Gastroesophageal sphincter (tissue), 4 donors: ENCODE measurements around the gene PRKG1. TPM values are rescaled to one million over a fixed set of nuclear protein-coding genes. Genes with fewer than 3 reads are reported as not detected.

Experiments used
- ATAC-seq: fragments of 150-250 bp; one replicate; pipeline ENCODE4 v1.9.1; 2016; ENCODE audit warnings: mild to moderate bottlenecking, moderate library complexity
- H3K27ac ChIP-seq, 4 donors: fragments of 200-600 bp; sonication (generic) in 3 of 4; 1 replicate in 3 of 4; 2 replicates in 1 of 4; pipeline ENCODE4 v1.5.1; 2016 to 2019
- H3K27me3 ChIP-seq: fragments of 200-600 bp; sonication (generic); one replicate; pipeline ENCODE4 v1.5.1; 2019
- H3K36me3 ChIP-seq, 2 donors: fragments of 200-600 bp; sonication (generic); one replicate each; pipeline ENCODE4 v1.5.1; 2019; ENCODE audit warnings: control low read depth in 1 of 2
- H3K4me1 ChIP-seq, 3 donors: fragments of 200-600 bp; sonication (generic); 1 replicate in 2 of 3; 2 replicates in 1 of 3; pipeline ENCODE4 v1.5.1; 2016 to 2019; ENCODE audit warnings: control low read depth in 2 of 3
- H3K4me3 ChIP-seq, 2 donors: fragments of 200-600 bp; sonication (generic); one replicate each; pipeline ENCODE4 v1.5.1; 2019; ENCODE audit warnings: mild to moderate bottlenecking in 1 of 2, moderate library complexity in 1 of 2
- H3K9me3 ChIP-seq, 3 donors: fragments of 200-600 bp; sonication (generic); one replicate each; pipeline ENCODE4 v1.5.1; 2017 to 2019; ENCODE audit warnings: control low read depth in 2 of 3
- CTCF ChIP-seq, 4 experiments: fragments of 200-600 bp in 2 of 4; fragments of 450-650 bp in 2 of 4; sonication (generic) in 1 of 4; IDR thresholded peaks; one replicate each; pipeline ENCODE4 v1.5.1; 2017 to 2019; ENCODE audit warnings: antibody characterized with exemption in 4 of 4, mild to moderate bottlenecking in 2 of 4, moderate library complexity in 2 of 4
- EP300 ChIP-seq: sonication (generic); formaldehyde crosslinking; IDR thresholded peaks from one replicate; pipeline ENCODE4 v1.6.1; 2017; ENCODE audit warnings: antibody characterized with exemption, mild to moderate bottlenecking
- POLR2A ChIP-seq, 2 donors: fragments of 450-650 bp; IDR thresholded peaks; one replicate each; pipeline ENCODE4 v1.6.1; 2017; ENCODE audit warnings: antibody characterized with exemption in 2 of 2, mild to moderate bottlenecking in 2 of 2, moderate library complexity in 1 of 2
- POLR2AphosphoS5 ChIP-seq: sonication (generic); formaldehyde crosslinking; IDR thresholded peaks from one replicate; pipeline ENCODE4 v1.6.1; 2017; ENCODE audit warnings: antibody characterized with exemption
- WGBS, 2 donors: methylation state at CpG; one replicate each; pipeline ENCODE4 v1.1.5; 2018; ENCODE audit warnings: low coverage in 1 of 2; 5-methylcytosine and 5-hydroxymethylcytosine counted together
- total RNA-seq, 4 donors: library from RNA; depleted of rRNA; stranded (reverse); fragments of >200 nt; gene quantifications; one replicate each; pipeline ENCODE4 v1.1.0, GENCODE V29; 2016

Gene PRKG1
- total RNA-seq, 4 donors from 2014 or later: 27.5 to 73.2 (median 39.2) TPM

GRCh38 chr10:51109801-51110533, 35.7 kb downstream of the PRKG1 start:
- Histone ChIP-seq H3K27me3 (no peaks in the 10 kb centered on the region), H3K4me1 (peaks cover 0 to 19% (median 0%) of the 10 kb centered on the region in 3 donors), H3K27ac (no peak overlapping the region), H3K9me3 (no peaks in the 10 kb centered on the region), H3K36me3 (no peaks in the 10 kb centered on the region), H3K4me3 (no peak overlapping the region)
- no peak for TF ChIP-seq EP300
- no peak for TF ChIP-seq CTCF (IDR thresholded peaks at IDR 0.05)
- no peak for TF ChIP-seq POLR2AphosphoS5
- TF ChIP-seq POLR2A (IDR thresholded peaks at IDR 0.05): no peak
- 59 to 61% methylated on average over 4 of the region's 4 CpGs for WGBS, 2 donors
- no peak for ATAC-seq

DNA sequence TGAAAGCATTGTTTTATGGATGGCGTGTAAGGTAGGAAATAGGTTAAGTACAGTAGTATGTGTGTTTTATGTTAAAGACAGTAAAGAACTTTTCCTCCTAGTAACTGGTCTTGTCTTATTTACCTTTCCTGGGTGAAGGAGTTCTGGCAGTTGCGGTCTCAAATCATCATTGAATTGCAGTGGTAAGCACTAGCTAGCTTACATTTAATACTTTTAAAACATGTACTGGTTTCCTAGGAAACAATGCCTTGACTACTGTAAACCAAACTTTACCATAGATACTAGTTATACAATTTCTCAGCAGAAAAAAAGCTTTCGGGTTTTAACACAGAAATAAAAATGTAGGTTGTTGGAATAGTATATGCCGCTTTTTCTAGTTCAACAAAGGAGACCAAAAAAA, 37.7 kb downstream of the PRKG1 start:
- WGBS, 2 donors: 66 to 84% methylated on average over 4 of the region's 4 CpGs
- Histone ChIP-seq H3K27ac (no peak overlapping the region), H3K27me3 (no peaks in the 10 kb centered on the region), H3K4me1 (peaks cover 0 to 20% (median 0%) of the 10 kb centered on the region in 3 donors), H3K9me3 (no peaks in the 10 kb centered on the region), H3K36me3 (no peaks in the 10 kb centered on the region), H3K4me3 (no peak overlapping the region)
- ATAC-seq: no peak
- TF ChIP-seq EP300 (no peak), CTCF (IDR thresholded peaks at IDR 0.05) (no peak), POLR2A (IDR thresholded peaks at IDR 0.05) (no peak), POLR2AphosphoS5 (no peak)

- ATAC-seq: no peak
- 100% methylated on average over 1 of the region's 1 CpG for WGBS, 2 donors
- peaks cover 0 to 30% (median 0%) of the 10 kb centered on the region in 3 donors for H3K4me1 ChIP-seq
Observed at GRCh38 chr10:51113007-51113406, 38.7 kb downstream of the PRKG1 start.

DNA sequence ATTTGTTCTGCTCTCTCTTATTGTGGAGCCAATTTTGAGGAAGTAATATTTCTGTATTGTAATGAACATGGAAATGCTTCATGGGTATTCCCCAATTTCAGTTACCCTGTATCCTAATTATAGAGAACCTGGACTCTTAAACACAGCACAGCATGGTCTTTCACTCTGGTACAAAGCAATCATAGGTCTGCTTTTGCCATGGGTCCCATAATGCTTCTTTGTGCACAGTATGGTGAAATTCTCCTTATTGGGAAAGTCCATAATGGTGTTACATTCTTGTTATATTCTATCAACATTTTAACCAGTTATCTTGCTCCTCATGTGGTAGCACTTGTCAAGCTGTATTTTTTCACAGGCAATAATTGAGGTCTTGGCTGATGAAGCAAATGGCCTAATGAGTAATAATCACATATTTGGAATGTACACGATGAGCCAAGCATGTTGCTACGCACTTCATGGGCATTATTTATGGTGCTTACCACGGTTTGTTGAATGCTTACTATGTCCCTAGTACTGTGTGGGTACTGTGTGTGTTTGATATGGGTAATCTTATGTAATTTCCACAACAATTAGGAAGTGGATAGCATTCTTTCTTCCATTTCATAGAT, 42.9 kb downstream of the PRKG1 start:
- WGBS, 2 donors: 74 to 83% methylated on average over 3 of the region's 3 CpGs
- peaks cover 0 to 32% (median 0%) of the 10 kb centered on the region in 3 donors for H3K4me1 ChIP-seq
- no peak for TF ChIP-seq POLR2AphosphoS5
- no peak for TF ChIP-seq POLR2A (IDR thresholded peaks at IDR 0.05)
- TF ChIP-seq CTCF (IDR thresholded peaks at IDR 0.05): no peak
- no peak for TF ChIP-seq EP300
- H3K4me3 ChIP-seq: no peak overlapping the region
- ATAC-seq: no peak
- no peaks in the 10 kb centered on the region for H3K9me3 ChIP-seq
- H3K36me3 ChIP-seq: no peaks in the 10 kb centered on the region
- peak overlapping the region in 1 of 4 donors; percentile 5 for H3K27ac ChIP-seq
- no peaks in the 10 kb centered on the region for H3K27me3 ChIP-seq

More at GRCh38 chr10:51113007-51113406, 38.7 kb downstream of the PRKG1 start:
- no peak overlapping the region for H3K27ac ChIP-seq
- H3K36me3 ChIP-seq: no peaks in the 10 kb centered on the region
- no peak overlapping the region for H3K4me3 ChIP-seq
- no peaks in the 10 kb centered on the region for H3K9me3 ChIP-seq
- no peaks in the 10 kb centered on the region for H3K27me3 ChIP-seq
- TF ChIP-seq POLR2A (IDR thresholded peaks at IDR 0.05): no peak
- no peak for TF ChIP-seq EP300
- no peak for TF ChIP-seq POLR2AphosphoS5
- TF ChIP-seq CTCF (IDR thresholded peaks at IDR 0.05): no peak

GRCh38 chr10:51117794-51118193, 43.5 kb downstream of the PRKG1 start:
- no peak for TF ChIP-seq CTCF (IDR thresholded peaks at IDR 0.05)
- TF ChIP-seq EP300: no peak
- TF ChIP-seq POLR2A (IDR thresholded peaks at IDR 0.05): no peak
- TF ChIP-seq POLR2AphosphoS5: no peak
- no peak overlapping the region for H3K27ac ChIP-seq

More at GRCh38 chr10:51117794-51118193, 43.5 kb downstream of the PRKG1 start:
- 50% methylated on average over 1 of the region's 1 CpG for WGBS, 2 donors
- no peak for ATAC-seq
- peaks cover 0 to 30% (median 0%) of the 10 kb centered on the region in 3 donors for H3K4me1 ChIP-seq
- H3K36me3 ChIP-seq: no peaks in the 10 kb centered on the region
- H3K9me3 ChIP-seq: no peaks in the 10 kb centered on the region
- H3K27me3 ChIP-seq: no peaks in the 10 kb centered on the region
- no peak overlapping the region for H3K4me3 ChIP-seq
